NCI-H1105 (cell line): ENCODE measurements around the gene UTP15.

Experiments used
- DNase-seq: peaks from one replicate; lab custom pipeline; 2025; lab: John Stamatoyannopoulos, UW

UTP15 gene, protein sequence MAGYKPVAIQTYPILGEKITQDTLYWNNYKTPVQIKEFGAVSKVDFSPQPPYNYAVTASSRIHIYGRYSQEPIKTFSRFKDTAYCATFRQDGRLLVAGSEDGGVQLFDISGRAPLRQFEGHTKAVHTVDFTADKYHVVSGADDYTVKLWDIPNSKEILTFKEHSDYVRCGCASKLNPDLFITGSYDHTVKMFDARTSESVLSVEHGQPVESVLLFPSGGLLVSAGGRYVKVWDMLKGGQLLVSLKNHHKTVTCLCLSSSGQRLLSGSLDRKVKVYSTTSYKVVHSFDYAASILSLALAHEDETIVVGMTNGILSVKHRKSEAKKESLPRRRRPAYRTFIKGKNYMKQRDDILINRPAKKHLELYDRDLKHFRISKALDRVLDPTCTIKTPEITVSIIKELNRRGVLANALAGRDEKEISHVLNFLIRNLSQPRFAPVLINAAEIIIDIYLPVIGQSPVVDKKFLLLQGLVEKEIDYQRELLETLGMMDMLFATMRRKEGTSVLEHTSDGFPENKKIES

DNA sequence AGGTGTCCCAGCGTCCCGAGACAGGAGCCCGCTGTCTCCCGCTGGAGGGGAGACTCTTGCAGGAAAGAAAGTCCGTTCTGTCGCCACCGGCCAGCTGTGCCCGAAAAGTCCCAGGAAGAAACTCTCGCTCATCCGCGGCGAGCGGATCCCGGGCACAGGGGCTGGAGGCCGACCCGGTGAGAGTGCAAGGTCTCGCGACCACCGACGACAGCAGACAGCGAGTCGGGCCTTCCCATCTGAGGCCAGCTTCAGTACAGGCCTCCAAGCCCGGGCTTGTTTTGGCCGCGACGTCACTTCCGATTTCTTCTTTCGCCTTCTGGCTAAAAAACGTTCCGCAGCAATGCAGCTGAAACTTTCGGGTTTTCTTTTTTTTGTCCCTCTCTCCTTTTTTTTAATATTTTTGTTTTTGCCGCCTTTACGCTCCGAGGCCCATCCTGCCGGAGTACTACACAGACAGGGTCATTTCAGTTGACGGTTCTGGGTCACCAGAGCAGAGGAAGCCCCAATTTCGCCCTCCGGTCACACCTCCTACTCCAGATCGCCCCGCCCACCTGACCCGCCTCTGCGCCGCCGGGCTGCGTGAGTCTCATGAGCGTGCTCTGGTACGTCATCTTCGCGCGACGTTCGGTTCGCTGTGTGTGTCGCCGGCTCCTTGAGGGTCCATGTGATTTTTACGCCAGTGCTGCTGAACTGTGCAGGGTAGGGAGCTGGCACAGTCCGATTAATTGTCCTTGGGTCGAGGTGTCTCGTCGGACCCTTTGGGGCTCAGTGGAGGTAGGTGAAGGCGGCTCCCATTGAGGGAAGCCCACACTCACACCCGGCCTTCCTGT, at the start of gene UTP15, which contains the start of gene ANKRA2:
Gene UTP15 (plus strand): TSS at position 605 of the 830 bp plus-strand sequence. CDS start 1,602 bp downstream, outside the sequence.
Gene ANKRA2 (minus strand): TSS at position 501 of the 830 bp plus-strand sequence. CDS start 2,758 bp downstream, outside the sequence.
- DNase-seq = peak; percentile 88

DNA sequence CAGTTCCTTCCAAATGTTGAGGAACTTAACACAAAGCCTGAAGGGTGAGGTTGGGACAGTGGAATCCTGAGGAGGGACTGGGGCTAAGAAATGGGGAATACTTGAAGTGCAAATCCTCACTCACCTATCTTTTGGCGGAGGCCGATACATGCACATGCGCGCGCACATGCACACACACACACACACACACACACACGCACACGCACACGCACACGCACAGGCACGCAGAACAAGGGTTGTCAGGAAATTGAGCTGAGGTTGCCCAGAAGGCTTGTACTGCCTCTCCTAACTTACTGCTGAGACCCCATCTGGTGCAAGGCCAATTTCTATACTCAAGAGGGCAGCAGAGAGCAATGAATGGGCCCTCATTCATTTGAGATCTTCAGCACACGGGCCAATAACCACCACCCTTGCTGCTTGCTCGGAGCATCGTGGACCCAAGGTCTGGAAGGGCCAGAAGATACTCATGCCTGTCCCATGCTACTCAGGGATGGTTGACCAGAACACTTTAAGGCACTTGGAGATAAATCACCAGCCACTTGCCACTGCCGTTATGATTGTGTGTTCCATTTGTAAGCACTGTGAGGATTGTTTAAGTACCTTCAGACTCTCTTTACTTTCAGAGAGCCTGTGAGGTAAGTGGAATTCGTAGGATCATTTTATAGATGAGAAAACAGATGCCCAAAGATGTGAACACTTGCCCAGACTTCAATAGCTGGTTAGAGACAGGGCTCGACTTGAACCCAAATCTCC, 45.8 kb upstream of the UTP15 start:
- DNase-seq = peak; percentile 48

DNA sequence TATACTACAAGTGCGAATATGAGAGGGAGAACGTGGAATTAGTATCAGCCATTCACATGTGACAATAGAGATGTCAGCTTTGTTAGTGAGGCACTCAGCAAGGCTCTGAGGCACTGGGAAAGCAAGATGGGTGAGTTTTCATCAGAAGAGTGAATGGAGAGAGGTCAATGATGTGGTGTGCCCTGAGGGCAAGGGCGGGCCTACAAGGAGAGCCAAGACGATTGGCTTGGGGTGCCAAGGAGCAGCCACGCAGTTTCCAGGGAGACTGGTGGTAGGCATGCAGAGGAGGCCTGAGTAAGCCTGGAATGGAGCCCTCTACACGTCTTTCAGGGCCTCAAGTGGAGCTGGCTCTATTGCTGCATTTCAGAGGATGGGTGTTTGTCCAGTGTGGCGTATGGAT, 42.6 kb upstream of the UTP15 start:
- no peak for DNase-seq

DNA sequence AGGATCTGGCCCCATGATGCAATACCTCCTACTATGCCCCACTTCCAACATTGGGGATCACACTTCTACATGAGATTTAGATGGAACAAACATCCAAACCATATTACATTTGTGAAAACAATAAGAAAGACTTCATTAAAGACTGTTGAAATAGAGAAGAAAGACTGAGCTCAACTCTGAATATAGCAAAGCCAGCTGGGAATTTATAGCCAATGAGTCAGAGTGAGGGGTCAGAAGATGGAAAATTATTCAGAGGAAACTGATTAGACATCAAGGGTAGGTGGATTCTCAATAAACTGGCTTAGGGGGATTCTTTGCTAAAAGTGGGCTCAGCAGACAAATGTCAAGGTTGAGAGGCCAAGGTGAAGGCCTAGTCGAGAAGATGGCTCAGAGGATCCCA, 41.7 kb upstream of the UTP15 start:
- DNase-seq = no peak

DNA sequence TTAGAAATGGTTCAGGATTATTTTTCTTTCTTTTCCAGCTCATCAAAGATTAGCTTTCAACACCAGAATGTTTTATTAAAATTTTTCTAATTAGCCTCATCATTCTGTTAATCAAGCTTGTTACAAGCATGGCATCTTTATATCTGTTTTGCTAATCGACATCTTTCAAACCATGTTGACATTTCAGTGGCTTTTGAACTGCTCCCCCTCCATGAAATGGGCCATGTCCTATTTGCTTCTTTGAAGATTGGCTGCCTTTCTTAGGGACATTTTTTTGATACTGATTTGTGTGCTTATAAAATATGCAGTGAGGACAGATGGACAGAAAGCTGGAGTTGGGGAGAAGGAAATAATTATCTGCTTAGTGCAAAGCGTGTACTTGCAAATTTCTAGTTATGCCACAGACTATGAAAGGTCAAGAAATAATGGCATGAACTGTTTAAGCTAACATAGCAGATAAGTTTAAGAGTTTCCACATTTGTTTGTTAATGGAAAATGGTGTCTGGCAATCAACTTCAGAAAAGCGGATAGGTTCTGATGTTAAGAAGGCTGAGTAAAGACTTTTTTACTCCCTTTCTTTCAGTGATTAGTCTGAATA, 39.8 kb upstream of the UTP15 start:
- no peak for DNase-seq

DNA sequence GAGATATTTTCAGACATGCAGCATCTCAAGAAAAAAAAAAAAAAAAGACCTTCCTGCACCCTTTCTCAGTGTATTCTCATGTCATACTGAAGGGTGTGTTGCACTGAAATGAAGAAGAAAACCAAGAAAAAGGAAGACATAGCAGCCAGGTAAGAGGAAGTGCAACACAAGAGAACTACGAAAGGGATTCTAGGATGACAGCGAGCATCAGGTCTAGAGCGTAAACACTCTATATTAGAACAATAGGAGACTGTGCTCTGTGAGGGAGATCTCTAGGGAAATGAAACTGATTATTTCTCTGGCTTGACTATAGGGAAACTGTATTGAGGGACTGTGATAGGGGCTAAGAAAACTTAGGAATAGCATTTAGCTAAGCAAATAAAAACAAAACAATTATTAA, 37.3 kb upstream of the UTP15 start:
- DNase-seq = no peak

DNA sequence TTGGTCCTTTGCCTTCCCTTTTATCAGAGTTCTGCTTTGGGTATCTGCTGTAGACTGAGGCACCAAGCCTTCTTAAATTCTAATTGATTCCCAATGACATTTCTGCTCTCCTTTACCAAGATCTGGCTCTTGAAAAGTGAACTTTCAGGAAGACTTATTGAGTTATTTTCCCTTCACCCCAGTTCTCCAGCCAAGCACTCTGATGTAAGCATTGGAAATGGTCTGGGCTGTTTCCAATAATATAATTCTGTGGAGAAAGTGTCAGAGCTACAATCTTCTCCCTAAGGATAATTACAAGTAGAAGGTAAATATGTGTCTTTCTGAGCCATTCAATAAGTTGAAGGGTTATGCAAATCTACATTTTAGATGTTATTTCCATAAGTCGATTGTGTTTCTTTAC, 36.5 kb upstream of the UTP15 start:
- no peak for DNase-seq

DNA sequence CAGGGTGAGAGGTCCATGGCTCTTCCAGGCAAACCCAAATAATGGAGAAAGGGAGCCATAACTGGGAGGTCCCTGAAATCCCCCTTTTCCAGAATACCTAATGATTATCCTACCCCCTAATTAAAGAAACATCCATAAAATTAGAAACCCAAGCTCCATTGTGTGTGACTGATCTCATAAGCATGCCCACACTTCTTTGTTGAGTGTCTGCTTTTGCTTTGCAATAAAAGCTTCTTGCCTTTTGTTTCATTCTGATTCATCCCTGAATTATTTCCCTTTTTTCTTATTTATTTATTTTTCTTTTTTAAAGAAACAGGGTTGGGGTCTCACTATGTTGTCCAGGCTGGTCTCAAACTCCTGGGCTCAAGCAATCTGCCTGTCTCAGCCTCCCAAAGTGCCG, 34.2 kb upstream of the UTP15 start:
- no peak for DNase-seq

DNA sequence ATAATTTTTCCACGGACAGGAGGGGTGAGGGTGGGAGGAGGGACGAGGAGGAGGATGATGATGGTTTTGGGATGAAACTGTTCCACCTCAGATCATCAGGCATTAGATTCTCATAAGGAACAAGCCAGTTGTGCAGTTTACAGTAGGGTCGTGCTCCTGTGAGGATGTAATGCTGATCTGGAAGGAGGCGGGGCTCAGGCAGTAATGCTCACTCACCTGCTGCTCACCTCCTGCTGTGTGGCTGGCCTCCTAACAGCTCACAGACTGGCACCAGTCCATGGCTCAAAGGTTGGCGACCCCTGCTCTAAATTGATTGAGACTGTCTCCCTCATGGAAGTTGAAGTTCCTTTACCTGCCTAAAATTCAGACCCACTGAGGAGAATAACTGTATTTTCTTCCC, 33.3 kb upstream of the UTP15 start:
- DNase-seq = no peak

DNA sequence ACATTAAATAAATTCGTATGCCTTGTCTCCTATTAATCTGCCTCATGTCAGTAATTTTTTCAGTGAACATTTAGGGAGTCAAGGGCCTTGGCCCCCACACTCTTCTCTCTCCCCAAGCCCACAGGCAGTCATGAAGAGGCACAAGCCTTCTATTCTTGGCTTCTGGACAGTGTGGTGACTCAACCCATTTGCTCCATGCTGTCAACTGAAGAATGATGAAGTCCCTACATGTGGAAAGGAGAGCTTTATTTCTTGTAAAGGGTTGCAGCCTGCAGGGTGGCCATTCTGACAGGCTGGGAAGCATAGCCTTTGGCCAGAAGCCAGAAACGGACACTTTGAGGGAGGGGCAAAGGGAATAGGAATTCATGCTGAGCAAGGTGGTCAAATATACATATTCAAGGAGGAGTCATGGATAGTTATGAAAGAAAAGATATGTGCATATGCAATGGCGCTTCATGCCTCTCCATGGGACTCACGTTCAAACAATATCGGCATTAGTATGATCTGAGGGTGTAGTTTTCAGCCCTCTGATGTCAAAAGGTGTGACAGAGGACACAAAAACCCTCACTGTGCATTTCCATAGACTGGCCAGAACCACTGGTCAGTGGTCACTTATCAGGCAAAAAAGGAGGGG, 31.4 kb upstream of the UTP15 start:
- no peak for DNase-seq

DNA sequence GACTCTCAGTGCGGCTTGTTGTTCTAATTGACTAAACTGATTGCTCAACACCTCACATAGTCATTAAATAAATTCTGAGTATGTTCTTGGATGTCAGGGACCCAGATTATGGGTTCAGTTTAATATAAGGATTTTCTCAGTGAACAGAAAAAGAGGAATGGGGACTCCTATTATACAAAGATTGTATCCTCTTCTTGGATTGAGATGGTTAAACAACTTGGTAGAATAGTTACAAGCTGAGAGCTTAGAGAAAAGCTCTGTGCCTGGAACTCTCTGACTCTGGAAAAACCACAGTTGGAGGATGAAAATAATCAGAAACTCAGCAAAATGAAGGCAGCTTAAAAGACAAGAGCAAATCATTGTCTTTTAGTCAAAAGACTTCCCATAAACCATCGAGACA, 30.6 kb upstream of the UTP15 start:
- no peak for DNase-seq

DNA sequence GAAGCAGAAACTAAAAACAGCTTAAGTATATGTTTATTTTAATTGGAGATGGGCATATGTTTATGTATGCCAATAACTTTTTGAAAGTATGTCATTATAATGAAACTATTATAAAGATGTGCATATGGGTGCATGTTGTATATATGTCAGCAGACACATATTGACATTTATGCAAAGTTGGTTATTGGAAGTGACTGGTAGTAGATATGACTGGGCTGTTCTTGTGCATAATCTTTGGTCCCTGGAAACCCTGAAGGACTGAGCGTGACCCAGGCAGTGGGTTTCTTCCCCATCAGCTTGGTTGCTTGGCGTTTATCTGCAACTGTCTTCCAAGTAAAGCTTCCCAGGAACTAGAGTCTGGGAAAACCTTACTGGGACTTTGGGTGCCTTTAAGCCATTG, 25.8 kb upstream of the UTP15 start:
- DNase-seq = no peak

DNA sequence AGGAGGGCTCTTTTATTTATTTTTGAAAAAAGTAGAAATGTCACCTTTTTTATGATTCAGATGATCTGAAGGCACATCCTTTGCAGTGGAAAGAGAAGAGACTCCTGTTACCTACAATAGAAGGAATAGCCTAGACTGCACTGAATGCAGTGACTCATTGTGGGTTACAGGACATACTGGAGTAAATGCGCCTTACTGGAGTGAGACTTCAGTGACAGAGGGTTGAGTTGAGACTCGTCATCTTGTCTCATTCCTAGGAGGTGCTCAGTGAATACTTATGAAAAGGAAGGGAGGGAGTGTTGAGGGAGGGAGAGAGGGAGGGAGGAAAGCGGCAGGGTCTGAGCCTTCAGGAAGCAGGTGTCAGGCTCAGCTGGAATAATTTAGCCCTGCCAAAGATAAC, 25.4 kb upstream of the UTP15 start:
- no peak for DNase-seq

DNA sequence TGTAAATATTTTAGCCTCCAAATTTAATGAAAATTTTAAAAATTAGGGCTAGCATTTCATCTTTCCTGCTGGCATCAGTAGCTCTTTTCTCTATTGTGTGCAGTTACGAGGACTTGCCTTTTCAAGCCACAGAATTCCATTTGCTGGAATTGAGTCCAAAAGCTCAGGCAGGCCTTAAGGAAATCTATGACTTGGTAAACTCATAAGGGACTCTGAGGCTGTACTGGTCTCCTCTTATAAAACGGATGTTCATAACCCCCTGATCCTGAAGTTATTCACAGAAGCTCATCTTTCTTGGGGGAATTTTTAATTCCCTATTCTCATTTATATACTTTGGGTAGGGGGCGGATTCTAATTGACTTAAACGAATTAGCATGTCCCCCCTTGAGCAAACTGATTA, 23.5 kb upstream of the UTP15 start:
- DNase-seq = no peak

DNA sequence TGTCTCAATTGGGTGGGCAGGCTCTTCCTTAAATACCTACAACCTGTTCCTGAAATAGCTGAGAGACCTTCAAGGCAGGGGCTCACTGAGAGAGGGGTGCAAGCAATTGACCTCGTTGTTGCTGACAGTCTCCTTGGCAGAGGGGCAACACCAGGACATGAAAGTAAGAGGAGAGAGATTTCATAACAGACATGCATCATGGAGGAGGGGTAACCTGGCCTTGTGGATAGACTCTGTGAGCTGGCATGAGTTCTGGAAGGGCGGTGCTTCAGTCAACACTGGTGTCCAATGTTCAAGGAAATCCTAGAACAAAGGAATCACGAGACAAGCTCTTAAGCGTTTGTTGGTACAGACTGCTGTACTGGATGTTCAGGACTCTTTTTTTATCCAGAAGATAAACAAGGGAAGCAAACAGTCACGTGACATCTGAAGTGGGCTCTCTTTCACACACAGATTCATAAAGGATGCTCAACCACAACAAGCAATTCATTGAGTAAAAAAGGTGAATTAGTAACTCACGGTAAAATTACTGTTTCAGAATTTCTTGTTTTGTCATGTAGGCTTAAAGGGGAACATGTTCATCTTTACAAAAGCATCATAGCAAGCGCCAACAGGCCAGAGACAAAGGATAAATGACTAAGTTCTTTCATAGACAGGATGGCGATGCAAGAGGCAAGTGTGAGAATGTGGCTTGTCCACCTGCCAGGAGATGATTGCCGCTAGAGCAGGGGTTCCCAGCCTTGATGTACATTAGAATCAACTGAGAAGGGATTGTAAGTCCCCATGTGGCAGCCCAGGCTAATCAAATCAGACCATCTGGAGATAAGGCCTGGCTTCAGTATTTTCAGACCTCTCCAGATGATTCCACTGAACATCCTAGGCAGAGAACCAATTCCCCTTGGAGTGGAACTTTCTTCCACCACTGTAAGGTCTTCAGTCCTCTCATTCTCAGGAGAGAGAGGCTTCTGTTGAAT, 20.8 kb upstream of the UTP15 start:
- DNase-seq = peak; percentile 25

DNA sequence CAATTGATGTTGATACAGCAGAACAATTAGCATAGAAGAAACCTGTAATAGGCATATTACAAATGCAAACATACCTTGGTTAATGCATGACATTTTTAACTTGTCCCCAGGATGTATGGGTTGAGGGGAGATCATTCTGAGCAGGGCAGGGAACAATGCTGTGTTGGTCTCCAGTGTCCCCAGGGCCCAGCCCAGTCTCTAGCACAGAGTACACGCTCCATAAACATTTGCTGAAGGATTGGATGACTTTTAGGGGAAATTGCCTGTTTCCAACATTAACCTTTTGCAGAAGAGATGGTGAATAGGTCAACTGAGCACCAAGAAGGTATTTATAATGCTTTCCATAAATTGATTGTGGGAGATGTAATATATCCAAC, 20.2 kb upstream of the UTP15 start:
- DNase-seq = no peak

DNA sequence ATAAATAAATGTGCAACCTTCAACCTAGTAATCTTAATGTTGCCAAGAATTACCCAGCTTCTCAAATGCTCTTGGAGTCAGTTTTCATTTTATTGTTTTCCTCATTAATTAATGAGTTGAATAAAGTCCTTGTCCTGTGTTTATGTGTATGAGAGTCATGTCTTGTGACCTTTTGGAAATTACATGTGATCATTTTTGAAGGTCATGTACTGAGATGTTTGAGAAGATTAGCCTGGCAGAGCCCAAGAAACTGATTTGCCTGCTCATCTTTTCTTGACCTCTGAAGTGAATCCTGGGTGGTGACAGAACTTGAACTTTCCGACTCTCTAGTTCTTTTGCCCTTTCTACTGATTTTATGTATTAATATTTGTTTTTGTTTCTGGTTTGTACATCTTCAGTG, 15.5 kb upstream of the UTP15 start:
- no peak for DNase-seq

DNA sequence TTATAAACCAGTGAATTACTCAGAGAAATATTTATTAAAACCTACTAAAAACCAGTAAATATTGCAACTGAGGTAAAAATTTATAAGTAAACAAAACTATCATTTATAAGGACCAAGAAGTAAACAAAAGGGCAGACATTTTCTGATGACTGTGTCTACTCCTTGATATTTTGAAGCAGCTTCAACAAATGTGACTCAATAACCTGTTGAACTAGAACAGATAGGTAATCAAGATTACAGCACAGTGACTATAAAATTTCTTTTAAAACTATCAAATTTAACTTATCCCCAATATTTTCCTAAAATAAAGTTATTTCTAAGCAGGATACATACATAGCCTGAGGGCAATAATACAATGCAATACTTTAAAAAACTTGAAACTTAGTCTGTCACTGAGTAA, 12.9 kb upstream of the UTP15 start:
- no peak for DNase-seq

DNA sequence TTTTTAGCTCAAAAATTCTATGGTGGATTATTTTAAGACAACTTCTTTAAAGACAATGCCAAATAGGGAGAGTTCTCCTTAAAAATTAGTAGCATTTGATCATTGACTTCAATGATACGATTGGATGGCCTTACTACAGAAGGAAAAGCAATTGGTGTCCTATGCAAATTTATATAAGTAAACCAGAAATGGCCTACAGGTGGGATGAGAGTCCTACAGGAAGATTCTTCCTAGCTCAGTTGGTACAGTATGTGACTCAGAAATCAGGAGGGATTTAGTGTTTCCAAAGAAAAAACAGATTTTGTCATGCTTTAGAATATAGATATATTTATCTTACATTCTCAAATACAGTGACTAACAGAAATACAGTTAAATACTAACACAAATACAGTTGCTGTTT, 6.6 kb upstream of the UTP15 start:
- DNase-seq = no peak

DNA sequence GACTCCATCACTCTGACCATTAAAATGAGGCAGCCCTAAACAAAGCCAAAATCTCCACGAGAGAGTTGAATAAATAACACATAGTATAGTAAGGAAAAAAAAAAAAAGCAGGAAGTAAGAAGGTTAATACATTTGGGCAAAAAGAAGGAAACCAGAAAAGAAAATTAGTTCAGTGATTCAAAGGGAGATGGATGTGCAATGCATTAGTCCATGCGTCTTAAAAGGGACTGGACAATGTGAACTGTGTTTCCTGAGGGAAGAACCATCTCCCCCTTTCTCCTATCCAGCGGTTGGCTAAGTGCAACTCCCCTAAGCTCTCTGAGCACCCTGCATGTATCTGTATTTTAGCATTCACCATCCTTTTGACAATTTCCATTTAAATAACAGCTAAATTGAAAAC, 1.5 kb upstream of the UTP15 start:
- no peak for DNase-seq
